Ecto neural progenitor cell (in vitro differentiated cells): ENCODE measurements around the gene RILPL1.
"Not testable (repeated sequence)": the region's sequence is repeated elsewhere in the genome, so short reads cannot be mapped to it uniquely, and the experiment has no call there.

Experiments used
- DNase-seq: peaks from one replicate; pipeline ENCODE4 v3.0.0-alpha.2; 2018; ENCODE audit warnings: low spot score

The RILPL1 gene

DNA sequence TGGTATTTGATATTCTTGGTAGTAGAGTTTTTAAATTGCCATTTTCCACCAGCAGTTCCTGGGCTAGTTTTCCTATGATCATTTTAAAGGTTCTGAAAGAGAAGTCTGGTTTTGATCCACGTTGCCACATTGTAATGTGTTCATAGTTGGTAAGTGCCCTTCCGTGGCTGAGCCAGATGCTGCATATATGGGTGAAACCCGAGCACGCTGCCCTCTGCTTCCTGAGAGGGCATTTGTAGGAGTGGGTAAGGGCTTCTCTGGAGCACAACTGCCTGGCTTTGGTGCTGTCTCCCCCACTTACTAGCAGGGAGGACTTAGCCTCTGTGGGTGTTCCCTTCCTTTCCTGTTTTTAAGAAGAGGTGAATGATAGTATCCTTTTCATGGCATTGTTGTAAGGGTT, 68.4 kb downstream of the RILPL1 start:
- no peak for DNase-seq

DNA sequence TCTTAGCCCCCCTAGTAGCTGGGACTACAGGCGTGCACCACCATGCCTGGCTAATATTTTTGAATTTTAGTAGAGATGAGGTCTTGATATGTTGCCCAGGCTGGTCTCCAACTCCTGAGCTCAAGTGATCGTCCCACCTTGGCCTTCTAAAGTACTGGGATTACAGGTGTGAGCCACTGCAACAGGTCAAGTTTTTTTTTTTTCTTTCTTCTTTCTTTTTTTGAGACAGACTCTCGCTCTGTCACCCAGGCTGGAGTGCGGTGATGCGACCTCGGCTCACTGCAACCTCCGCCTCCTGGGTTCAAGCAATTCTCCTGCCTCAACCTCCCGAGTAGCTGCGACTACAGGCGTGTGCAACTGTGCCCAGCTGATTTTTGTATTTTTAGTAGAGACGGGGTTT, 70.3 kb downstream of the RILPL1 start:
- DNase-seq: not testable (repeated sequence)

DNA sequence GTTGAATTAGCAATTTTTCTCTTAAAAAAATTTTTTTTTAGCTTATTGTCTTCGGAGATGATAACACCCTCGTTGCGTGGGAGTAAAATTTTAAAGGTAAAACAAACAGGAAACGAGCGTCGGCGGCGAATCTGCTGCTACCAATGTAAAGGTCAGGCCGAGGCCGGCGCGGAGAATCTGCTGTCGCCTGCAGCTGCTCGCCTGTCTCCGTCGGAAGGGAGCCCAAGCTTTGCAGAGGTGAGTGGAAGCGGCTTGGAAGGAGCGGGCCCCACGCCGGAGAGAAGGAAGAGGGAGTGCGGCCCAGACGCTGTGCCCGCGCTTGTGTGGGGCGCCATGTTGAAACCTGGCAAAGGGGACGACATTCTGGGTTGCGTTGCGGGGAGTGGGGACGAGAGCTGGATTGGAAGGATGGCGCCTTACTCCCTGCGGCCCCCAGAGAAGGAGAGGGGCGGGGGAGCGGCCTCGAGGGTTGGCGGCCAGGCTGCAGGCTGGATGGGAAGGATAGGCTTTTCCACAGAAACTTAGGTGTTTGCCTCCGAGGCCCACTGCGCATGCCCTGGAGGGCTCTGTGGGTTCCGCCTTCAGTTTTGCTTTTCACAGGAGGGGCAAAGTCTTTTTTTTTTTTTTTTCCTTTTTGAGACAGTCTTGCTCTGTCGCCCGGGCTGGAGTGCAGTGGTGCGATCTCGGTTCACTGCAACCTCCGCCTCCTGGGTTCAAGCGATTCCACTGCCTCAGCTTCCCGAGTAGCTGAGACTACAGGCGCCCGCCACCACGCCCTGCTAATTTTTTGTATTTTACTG, 75.3 kb downstream of the RILPL1 start, which contains the start of gene SNRNP35:
Gene SNRNP35, plus strand, starts transcription at position 160 of the 800 bp plus-strand sequence. CDS start 7,402 bp downstream, outside the sequence.
- DNase-seq: peak; percentile 90

DNA sequence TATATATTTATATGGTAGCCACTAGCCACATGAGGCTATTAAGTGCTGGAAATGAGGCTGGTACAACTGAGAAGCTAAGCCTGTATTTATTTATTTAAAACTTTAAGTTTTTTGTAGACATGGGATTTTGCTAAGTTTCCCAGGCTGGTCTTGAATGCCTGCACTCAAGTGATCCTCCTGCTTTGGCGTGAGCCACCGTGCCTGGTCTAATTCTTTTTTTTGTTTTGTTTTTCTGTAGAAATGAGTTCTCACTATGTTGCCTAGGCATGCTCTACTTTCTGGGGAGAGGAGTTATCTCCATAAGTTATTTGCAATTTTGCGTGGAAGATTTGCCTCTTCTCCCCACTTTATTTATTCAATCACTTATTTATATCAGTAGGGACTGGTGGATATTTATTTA, 80.4 kb downstream of the RILPL1 start:
- DNase-seq: no peak

DNA sequence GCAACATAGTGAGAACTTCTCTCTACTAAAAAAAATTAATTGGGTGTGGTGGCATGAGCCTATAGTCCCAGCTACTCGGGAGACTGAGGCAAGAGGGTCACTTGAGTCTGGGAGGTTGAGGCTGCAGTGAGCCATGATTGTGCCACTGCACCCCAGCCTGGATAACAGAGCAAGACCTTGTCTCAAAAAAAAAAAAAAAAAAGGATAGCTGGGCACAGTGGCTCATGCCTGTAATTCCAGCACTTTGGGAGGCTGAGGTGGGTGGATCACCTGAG, 81.3 kb downstream of the RILPL1 start:
- DNase-seq: not testable (repeated sequence)

DNA sequence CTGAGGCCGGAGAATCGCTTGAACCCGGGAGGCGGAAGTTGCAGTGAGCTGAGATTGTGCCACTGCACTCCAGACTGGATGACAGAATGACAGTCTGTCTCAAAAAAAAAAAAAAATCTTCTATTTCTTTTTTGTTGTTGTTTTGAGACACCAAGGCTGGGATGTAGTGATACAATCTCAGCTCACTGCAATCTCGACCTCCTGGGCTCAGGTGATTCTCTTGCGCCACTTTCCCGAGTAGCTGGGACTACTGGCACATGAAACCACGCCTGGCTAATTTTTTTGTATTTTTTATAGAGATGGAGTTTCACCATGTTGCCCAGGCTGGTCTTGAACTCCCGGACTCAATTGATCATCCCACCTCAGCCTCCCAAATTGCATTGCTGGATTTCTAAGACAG, 82.9 kb downstream of the RILPL1 start:
- DNase-seq: no peak

DNA sequence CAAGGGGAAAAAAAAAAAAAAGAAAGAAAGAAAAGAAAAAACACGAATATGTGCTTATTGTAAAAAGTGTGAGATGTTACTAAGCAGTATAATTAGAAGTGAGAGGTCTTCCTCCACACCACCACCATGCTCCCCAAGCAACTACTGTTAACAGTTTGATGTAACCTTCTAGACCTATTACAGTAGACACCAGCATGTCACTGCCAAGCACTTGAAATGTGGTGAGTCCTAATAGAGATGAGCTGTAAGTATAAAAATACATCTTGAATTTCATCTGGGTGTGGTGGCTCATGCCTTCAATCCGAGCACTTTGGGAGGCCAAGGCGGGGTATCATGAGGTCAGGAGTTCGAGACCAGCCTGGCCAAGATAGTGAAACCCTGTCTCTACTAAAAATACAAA, 83.7 kb downstream of the RILPL1 start:
- no peak for DNase-seq

DNA sequence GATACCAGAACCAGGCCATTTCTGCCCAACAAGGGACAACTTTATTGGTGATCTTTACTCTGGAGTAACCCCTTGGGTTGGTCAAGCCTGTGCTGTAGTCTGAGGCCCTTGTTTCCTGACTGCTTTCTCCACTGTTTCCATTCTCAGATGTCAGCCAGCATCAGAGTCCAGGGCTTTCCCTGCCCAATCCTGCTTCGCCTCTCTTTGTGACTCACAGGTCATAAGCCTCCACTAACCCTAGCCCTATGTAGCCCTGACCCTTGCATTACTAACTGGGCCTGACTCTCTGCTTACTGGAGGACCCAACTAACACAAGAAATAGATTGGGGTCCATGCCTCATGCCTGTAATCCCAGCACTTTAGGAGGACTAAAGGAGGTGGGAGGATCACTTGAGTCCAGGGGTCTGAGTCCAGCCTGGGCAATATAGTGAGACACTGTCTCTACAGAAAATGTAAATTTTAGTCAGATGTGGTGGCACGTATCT, 84.2 kb downstream of the RILPL1 start:
- DNase-seq: no peak

DNA sequence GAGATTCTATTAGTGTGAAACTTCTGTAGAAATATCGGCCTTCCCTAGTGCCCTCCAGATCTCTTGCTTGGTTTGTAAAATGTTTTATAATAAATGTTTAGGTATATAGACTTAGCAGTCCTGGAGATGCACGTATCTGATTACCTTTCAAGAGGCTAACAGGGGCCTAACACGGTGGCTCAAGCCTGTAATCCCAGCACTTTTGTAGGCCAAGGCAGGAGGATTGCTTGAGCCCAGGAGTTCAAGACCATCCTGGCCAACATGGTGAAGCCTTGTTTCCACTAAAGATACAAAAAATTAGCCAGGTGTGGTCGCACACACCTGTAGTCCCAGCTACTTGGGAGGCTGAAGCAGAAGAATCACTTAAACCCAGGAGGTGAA, 87.2 kb downstream of the RILPL1 start:
- DNase-seq: no peak

DNA sequence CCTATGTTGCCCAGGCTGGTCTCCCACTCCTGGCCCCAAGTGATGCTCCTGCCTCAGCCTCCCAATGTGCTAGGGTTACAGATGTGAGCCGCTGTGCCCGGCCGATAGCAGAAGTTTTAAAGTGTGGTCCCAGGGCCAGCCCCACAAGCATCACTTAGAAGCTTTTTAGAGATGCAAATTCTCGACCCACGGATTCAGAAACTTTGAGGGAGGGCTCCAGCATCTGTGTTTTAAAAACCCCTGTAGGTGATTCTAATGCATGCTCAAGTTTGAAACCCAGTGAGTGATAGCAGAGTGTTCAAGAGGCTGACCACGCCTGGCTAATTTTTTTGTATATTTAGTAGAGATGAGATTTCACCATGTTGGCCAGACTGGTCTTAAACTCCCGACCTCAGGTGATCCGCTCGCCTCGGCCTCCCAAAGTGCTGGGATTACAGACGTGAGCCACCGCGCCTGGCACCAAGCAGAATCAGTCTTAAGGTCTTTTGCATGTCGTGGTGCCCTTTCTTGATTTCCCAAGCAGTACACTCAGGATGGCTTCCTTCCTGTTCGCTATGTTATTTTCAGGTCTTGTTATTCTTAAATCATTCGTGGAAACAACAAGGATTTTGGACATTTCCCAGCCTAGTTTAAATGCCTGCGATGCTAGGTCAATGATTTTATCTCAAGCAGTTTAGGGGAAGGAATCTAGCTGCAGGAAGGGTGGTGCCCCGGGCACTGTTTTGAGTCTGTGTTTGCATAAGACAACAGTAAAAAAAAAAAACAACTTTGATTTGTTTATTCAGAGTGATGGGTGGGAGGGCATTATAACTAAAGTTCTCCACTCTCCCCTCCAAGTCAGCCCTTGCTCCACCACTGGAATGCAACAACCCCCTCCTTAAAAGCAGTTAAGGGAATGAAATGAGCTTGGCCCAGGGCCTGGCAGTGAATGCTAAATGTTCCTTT, 87.9 kb downstream of the RILPL1 start:
- no peak for DNase-seq

DNA sequence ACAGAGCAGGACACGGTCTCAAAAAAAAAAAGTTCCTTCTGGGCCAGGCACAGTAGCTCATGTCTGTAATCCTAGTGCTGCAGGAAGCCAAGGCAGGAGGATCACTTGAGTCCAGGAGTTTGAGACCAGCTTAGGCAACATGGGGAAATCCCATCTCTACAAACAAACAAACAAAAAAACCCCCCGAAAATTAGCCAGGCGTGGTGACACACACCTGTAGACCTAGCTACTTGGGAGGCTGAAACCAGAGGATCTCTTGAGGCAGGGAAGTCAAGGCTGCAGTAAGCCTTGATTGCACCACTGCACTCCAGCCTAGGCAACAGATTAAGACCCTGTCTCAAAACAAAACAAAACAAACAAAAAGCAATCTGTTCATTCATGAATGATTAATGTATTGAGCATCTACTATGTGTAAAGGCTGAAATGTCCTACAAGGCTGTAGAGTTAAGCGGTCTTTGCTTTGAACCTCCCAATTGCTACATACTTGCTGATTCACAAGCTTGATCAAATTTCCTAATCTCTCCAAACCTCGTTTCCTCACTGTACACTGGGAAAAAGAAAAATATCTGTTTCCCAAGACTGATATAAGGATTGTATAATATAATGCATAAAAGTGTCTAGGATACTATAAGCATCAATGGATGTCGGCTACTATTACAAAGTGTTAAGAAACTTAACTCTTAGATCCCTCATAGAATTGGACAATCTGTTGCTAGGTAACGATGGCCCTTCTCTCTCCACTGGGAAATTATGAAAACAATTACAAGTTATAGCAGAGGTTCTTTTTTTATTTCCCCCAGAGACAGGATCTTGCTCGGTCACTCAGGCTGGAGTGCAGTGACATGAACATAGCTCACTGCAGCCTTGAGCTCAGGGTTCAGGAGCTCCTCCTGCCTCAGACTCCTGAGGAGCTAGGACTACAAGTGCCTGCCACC, 89.2 kb downstream of the RILPL1 start:
- no peak for DNase-seq

DNA sequence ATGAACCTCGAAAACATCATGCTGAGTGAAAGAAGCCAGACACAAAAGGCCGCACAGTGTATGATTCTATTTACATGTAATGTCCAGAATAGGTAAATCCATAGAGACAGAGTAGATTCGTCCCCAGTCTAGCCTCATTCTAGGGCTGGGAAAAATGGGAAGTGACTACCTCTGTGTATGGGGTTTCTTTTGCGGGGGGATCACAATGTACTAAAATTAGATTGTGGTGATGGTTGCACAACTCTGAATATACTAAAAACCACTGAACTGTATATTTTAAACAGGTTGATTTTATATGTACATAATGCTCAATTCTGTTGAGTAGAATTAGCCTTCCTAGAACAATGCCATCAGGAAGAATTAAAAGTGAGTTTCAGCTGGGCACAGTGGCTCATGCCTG, 90.7 kb downstream of the RILPL1 start:
- no peak for DNase-seq

DNA sequence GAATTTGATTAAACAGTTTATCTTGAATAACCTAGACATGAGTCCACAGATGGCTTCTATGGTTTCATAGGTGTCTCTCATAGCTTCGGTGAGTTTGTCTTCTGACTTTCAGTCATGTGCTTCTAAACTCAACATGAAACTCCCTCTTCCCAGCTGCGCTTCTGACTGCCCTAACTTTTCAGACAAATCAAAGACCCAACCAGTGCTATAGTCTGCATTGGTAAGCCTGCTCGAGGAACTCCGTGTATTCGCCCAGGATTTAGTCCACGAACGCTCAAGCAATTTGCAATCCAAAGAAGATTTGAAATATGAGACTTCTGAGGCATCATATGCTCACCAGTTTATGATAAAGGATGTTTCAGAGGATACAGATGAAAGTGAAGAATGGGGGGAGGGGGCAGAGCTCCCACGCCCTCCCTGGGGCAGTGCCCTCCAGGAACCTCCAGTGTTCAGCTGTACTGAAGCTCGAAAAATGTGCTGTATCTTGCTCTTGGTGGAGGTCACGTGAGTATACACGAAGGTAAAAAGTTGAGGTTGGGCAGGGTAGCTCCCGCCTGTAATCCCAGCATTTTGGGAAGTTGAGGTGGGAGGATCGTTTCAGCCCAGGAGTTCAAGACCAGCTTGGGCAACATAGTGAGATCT, 91.9 kb downstream of the RILPL1 start:
- DNase-seq: no peak

DNA sequence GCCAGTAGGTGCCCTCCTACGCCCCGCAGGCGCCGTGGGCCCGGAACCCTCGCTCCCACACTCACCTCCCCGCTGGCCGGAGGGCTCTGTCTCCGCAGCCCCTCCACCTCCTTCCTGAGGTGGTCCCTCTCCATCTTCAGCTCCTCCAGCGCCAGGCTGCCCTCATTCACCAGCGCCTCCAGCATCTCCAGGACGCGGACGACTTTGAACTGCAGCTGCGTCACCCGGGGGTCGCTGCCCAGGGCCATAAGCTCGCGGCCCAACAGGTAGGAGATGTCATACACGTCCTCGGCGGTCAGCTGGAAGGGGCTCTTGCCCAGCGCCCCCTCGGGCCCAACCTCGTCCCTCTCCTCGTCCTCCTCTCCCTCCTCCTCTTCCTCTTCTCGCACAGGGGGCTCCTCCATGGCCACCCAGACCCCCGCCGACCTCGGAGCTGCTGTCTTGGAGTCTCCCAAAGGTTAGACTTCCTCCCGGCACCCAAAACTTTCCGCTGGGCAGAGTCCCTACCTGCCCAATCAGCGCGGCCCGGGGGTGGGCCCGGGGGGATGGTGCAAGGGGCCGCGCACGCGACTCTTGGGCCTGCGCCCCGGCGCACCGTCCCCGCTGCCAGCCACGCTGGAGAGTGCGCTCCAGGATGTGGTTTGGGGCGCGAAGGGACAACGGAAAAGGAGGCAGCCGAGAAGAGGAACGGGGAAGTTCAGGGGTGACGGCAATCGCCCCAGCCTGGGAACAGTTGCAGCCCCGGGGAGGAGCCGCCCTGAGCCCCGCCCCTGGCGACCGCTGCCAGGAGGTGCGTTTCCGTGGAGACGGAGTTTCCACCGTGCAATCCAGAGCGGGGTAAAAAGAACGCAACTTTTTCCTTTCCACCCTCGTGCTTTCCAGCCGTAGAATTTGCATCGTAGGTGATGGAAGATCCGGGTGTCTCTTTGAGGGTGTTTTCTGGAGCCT, 97.2 kb downstream of the RILPL1 start, which contains the start of gene RILPL2:
Gene RILPL2, minus strand, starts transcription at position 668 of the 948 bp plus-strand sequence. Its CDS starts 264 bp downstream, at position 404.
- peak; percentile 89 for DNase-seq

DNA sequence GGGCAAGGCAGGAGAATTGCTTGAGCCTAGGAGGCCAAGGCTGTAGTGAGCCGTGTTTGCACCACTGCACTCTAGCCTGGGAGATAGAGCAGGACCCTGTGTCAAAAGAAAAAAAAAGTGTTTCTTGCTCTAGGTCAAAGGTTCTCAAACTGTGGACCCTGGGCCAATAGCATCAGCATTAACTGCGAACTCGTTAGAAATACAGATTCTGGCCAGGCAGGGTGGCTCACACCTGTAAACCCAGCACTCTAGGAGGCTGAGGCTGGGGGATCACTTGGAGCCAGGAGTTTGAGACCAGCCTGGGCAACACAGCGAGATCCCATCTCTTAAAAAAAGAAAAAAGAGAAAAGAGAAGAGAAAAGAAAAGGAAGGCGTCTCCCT, 97.9 kb downstream of the RILPL1 start:
- no peak for DNase-seq

DNA sequence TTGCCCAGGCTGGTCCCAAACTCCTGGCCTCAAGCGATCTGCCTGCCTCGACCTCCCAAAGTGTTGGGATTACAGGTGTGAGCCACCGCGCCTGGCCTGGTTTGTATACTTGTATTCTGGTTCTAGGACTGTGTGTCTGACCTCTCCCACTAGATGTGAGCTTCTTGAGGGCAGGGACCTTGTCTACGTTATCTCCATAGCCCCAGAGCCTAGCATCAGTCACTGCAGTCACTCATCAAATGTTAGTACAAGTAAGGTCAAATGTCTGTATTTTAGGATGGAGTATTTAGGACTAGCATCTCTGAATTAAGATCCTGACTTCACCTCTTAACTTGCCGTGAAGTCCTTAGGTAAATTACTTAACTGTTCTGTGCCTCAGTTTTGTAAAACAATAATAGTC, 99.9 kb downstream of the RILPL1 start:
- no peak for DNase-seq

DNA sequence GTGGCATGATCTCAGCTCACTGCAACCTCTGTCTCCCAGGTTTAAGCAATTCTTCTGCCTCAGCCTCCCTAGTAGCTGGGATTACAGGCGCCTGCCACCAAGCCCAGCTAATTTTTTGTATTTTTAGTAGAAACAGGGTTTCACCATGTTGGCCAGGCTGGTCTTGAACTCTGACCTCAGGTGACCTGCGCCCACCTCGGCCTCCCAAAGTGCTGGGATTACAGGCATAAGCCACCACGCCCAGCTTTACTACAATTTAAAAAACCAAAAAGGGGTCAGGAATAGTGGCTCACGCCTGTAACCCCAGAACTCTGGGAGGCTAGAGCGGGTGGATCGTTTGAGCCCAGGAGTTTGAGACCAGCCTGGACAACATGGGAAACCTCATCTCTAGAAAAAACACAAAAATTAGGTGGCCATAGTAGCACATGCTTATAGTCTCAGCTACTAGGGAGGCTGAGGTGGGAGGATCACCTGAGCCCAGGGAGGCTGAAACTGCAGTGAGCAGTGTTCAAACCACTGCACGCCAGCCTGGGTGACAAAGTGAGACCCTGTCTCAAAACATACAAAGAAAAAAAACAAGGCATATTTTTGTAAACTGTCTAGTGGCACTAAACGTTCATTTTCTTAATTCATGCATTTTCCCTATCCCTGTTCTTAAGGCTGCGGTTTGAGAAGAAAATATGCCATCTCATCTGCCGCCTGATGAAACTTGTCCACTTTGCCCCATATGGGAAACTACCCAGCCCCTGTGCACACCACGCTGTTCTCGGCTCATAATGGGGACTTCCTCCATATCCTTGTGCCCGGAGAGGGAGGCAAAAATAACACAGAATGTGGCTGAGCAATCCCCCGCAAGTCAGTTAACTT, 101.3 kb downstream of the RILPL1 start:
- not testable (repeated sequence) for DNase-seq

DNA sequence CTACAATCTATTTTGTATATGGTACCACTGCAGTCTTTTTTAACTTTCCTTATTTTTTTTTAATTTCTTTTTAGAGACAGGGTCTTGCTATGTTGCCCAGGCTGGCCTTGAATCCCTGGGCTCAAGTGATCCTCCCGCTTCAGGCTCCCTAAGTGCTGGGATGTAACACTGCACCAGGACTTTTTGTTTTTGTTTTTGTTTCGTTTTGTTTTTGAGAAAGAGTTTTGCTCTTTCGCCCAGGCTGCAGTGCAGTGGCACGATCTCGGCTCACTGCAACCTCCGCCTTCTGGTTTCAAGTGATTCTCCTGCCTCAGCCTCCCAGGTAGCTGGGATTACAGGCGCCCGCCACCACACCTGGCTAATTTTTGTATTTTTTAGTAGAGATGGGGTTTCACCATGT, 104.4 kb downstream of the RILPL1 start:
- DNase-seq: not testable (repeated sequence)

DNA sequence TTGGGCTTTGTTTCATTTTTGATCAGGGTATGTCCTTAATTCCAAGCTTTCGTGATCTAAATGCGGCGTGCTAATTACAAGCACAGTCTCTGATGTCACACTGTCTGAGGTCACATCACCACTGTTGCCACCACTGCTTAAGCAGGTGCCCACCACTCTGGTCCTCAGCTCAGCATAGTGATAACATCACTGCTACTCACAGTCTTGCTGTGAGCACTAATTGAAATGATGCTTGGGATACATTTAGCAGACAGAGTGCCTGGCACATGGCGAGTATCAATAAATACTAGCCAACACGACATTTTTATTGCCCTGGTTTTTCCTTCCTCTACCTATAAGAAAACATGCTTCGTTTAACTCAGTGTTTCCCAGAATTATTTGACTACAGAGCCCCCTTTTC, 104.9 kb downstream of the RILPL1 start:
- DNase-seq: no peak
